Medulla oblongata (tissue), 1 donor: Measurements from ENCODE around the gene NOSTRIN.
"Not testable (repeated sequence)": the region's sequence is repeated elsewhere in the genome, so short reads cannot be mapped to it uniquely, and the experiment has no call there.

Source experiments
- DNase-seq: peaks from one replicate; pipeline ENCODE4 v3.0.0-alpha.2; 2015; ENCODE audit errors: extremely low spot score

NOSTRIN gene, protein sequence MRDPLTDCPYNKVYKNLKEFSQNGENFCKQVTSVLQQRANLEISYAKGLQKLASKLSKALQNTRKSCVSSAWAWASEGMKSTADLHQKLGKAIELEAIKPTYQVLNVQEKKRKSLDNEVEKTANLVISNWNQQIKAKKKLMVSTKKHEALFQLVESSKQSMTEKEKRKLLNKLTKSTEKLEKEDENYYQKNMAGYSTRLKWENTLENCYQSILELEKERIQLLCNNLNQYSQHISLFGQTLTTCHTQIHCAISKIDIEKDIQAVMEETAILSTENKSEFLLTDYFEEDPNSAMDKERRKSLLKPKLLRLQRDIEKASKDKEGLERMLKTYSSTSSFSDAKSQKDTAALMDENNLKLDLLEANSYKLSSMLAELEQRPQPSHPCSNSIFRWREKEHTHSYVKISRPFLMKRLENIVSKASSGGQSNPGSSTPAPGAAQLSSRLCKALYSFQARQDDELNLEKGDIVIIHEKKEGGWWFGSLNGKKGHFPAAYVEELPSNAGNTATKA

DNA sequence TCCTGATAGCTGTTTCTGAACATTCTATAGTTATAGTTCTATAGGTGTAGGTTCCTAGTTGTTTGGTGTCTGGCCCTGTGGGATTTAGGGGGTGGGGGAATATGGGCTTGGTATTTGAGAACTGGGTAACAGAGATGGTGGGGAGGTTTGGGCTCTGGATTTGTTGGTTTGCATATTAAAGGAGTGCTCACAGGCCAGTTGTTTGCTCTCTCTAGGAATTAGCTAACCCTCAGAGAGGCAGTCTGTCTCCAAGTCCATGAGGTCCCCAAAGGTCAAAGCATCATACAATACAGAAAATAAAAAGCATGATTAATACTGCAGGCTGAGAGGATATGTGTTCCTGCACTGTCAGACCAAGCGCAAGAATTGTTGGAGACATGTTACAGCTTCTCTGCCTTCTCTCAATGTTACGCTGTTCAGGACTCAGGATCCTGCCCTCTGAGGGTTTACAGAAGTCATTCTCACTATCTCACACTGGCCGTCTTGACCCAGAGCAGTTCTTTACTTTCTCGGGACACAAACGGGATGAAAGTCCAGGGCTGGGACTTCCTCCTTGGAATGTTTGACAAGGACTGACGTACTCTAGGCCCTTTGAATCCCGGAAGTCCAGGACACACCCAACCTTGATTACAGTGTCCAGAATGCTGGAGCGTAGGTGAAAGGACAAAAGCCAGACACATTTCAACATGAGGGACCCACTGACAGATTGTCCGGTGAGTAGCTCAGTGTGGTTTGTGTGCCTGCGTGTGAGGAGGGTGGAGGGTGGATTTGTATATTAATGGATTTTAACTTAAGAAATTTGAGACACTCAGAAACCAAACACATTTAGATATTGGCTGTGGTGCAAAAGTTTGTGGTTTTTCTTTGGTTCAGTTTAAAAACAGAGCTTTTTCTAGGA, at the start of gene NOSTRIN:
NOSTRIN (plus strand) TSS at position 677 of the 898 bp plus-strand sequence; CDS start at position 687, 10 bp downstream.
- no peak for DNase-seq

- no peak for DNase-seq
Observed at GRCh38 chr2:168753765-168754329, 48.6 kb upstream of the NOSTRIN start.

DNA sequence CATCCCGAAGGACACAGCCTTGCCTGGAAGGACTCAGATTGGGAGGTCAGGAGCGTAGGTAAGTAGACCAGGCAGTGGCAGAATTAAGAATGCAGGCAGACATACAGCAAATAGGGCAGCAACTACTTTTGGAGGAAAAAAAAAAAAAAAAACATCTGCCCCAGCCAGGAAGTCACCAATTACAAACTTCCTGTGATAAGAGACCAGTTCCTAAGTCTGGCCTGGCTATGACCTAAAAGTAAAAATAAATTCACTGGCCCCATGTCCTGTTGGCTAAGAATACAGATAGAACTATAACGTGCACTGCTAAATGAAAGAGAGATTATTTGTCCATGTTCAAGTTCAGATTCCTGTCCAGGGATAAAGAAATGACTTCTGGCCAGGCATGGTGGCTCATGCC, 45.2 kb upstream of the NOSTRIN start:
- no peak for DNase-seq

DNA sequence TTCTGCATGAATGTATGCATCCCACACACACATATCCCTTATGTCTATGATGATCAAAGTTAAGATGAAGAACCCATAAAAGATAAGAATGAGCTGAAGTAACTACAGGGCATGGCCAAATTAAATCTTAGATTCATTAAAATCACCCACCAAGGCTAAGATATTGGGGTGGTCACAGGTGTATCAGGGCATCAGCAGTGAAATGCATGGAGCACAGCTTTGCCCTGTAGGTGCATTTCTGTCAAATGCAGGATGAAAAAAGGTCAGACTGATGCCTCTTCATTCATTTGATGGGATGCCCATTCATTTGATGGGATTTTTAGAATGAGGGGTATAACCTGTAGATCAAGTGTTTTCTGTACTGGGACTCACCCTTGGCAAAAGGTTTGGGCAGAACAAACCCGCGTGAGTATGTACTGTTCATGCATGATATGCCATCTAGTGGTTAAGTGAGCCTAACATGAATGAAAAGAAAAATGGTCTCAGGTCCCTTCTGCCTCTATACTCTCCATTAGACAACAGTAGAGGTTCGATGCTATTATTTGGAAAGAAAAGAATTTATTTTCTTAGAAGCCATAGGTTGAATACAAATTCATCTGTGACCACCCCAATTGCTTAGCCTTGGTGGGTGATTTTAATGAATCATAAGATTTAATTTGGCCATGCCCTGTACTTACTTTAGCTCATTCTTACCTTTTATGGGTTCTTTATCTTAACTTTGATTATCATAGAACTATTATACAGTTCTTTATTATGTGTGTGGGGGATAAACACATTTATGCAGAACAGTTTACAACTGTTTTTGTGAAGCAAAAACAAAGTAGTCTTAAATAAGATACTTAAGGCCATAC, 43.2 kb upstream of the NOSTRIN start:
- DNase-seq, result peak; percentile 63

DNA sequence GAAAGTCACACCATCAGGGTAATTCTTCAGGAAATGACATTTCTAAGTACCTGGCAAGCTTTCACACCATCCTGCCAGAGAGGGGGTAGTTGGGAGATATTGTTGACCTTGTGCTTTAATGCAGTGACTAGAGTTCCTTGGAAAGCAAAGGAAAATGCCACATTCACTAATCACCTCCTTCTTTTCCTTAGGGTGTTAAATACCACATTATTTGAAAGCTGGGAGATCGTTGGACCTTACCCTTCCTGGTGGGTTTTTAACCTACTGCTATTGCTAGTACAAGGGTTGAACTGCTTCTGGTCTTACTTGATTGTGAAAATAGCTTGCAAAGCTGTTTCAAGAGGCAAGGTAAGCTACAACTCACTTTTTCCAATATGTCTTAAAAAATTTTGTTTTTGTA, 37.0 kb upstream of the NOSTRIN start:
- no peak for DNase-seq

DNA sequence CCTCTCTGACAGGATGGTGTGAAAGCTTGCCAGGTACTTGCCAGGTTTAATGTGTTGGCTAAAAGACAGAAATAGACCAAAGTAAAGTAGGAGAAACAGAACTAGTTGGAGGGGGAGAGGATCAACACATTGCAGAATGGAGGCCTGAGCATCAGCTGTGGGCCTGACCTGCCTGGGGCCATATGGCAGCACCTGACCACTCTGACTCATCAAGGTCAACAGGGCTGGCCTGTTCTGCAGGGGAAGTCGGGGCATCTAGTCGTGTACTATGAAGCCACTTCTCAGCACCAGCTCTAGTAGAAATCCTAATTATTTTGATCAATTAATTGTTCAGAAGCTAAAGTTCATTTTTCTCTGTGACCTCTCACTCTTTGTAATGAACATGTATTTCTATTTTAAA, 35.8 kb upstream of the NOSTRIN start:
- no peak for DNase-seq

DNA sequence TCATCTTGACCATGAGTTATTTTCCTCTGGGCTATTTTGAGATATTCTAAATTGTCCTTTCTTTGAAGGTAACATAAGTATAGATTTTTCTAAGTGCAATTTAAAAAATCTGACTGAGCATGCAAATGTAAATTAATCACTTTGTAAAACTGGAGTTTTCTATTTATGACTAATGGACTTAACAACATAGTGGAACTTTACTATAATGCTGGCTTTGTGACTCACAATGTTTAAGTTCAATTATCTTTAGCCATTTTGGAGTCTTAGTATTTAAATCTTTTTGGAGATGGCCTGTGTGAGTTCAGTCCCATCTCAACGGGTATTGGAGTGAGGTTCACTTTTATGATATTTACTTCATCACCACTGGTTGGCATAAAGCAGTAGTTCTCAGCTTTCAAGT, 35.2 kb upstream of the NOSTRIN start:
- no peak for DNase-seq

- not testable (repeated sequence) for DNase-seq
Observed at GRCh38 chr2:168768357-168768756, 34.1 kb upstream of the NOSTRIN start.

GRCh38 chr2:168770796-168771195, 31.6 kb upstream of the NOSTRIN start:
- DNase-seq, result no peak

DNA sequence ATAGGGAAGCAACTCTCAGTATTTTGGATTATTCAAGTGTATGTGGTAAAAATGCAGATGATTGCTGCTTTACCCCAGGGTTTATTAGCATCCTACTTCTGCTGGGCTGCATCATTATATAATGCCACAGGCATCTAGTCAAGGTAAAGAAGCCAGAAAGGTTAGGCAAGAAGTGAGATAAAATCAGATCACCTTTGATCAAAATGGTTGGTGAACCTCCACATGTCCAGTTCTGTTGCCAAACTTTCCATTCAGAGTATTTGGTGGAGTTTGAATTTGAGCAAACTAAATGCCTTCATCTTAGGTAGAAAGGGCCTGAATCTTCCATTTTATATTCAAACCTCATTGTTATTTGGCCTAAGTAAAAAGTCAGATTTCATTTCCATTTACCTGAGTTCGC, 29.7 kb upstream of the NOSTRIN start:
- DNase-seq, result no peak

DNA sequence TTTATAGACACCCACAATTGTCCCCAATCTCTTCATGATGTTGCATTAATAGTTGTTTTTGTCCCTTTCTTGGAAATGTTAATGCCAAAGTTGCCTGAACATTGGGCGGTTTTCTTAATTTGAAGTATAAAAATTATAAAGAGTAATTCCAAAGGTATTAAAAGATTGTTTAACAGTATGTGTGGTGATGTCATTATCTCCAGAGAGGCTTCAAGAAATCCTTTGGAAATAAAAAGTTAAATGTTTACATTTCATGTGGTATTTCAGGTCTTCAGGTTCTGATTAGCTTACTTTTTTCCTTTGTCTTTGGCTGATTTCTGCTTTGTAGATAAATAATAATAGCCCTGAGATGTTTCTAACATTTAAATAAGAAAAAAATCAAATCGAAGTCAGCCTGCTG, 29.3 kb upstream of the NOSTRIN start:
- no peak for DNase-seq

DNA sequence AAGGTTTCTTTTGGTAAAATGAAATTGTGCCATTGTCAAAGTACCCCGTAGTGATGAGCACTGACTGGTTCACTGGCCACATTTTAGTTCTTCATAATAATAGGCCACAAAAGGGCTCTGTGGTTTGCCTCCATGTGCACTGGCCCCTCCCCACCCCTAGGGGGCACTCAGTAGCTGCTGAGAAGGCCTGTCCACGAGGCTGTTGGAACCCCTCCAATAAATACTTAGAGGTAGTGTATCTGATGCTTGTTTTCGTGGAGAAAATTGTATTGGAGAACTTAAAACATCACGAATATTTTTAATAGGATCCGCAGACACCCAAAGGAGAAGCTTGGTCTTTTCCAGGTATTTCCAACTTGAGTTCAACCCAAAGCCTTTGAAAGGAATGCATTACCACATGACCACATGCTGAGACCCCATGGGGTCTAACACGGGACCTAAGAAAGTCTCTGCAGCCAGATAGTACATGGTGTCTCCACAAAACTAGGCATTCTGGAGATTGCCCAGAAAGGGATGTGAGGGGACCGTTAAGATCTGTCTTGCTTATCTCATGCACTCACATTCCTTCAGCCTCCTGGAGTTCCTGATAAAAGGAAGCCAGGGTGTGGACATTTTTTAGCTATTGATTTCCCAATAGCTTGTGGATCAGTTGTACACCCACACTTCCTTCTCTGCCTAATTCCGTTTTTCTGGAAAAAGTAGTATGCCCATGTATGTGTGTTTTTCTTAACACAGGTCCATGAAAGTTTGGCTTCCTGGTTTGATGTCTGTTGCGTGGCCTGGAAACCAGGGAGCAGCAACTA, 28.5 kb upstream of the NOSTRIN start:
- peak; percentile 50 for DNase-seq

GRCh38 chr2:168775837-168776236, 26.6 kb upstream of the NOSTRIN start:
- DNase-seq, result no peak

DNA sequence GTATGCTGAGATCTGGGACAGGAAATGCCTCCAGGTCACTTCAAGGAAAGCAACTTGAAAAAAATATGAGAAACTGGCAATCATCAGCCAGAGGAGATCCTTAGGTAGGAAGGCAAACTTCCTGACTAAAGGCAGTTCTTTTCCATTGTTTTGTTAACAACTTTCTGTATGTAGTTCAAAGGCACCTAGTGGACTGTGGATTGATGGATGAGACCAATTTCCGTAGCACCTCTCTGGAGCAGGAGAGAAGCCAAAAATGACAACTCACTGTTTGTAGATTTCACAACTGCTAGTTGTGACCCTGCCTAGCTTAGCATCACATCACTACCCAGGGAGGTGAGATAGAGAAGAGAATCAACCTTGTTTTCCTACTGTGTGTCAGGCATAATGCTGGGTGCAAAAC, 21.8 kb upstream of the NOSTRIN start:
- no peak for DNase-seq

DNA sequence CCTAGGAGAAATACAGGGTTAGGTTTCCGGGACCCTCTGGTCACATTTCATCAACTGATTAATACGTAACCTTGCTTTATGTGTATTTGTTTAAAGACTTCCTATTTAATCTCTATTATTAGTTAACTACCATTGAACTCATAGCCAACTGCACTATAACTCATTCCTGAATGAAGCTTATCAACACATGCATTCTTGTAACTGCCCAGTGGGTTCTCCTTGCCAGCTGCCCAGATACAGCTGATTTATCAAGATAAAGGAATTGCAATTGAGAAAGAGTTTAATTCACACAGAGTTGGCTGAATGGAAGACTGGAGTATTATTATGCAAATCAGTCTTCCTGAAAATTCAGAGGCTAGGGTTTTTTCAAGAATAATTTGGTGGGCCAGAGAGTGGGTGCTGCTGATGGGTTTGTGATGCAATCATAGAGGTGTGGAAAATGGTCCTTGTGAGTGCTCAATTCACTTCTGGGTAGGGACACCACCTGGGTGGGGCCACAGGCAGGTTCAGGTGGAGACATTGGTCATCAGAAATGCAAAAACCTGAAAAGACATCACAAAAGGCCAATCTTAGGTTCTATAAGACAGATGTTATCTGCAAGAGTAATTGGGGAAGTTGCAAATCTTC, 21.1 kb upstream of the NOSTRIN start:
- no peak for DNase-seq

- no peak for DNase-seq
Observed at GRCh38 chr2:168782271-168782670, 20.2 kb upstream of the NOSTRIN start.

- DNase-seq, result no peak
Observed at GRCh38 chr2:168784993-168785392, 17.4 kb upstream of the NOSTRIN start.

DNA sequence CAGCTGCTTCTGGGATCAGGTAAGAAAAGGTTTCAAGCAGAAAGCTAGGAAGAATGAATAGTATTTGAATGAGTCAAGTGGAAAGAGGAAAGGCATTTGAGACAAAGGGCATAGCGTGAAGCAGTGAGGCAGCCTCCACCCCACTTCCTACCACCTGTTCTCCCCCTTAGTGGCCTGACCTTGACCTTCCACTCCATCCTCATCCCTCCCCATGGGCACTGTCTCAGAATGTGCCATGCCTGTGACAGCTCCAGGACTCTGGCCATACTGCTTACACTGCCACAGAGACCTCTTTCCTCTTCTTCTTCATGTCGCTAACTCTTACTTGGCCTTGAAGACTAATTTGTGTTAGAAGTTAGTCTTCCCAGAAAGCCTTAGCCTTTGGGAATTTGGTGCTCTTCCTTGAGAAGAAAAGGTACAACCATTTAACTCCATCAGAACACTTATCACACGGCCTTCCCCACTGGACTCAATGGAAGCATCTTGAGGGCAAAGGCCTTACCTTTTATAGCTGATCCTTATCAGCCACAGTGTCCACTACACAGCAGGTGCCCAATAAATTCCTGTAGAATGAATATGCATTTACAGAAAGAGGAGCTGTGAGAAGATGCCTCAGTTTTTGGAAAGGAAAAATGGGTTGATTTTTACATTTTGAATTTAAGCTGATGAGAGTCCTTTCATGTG, 15.2 kb upstream of the NOSTRIN start:
- no peak for DNase-seq

GRCh38 chr2:168787782-168788376, 14.6 kb upstream of the NOSTRIN start:
- no peak for DNase-seq
